LNCAP (cell line): ENCODE measurements around the gene SHLD1.

Experiments
- CTCF ChIP-seq: fragments of 450-650 bp; IDR thresholded peaks from 2 replicates; pipeline ENCODE4 v1.5.1; 2017; ENCODE audit warnings: mild to moderate bottlenecking

The SHLD1 gene

GRCh38 chr20:5745416-5746030, 4.7 kb upstream of the SHLD1 start:
- TF ChIP-seq CTCF, result no peak

GRCh38 chr20:5746064-5746463, 4.1 kb upstream of the SHLD1 start:
- no peak for TF ChIP-seq CTCF

GRCh38 chr20:5748246-5748645, 2.0 kb upstream of the SHLD1 start:
- TF ChIP-seq CTCF, result no peak

- TF ChIP-seq CTCF, result no peak
Observed at GRCh38 chr20:5751856-5752255, 1.7 kb downstream of the SHLD1 start.

GRCh38 chr20:5753814-5754213, 3.6 kb downstream of the SHLD1 start:
- TF ChIP-seq CTCF, result no peak

- TF ChIP-seq CTCF, result no peak
Observed at GRCh38 chr20:5757949-5758348, 7.7 kb downstream of the SHLD1 start.

GRCh38 chr20:5766085-5766764, 16.0 kb downstream of the SHLD1 start:
- TF ChIP-seq CTCF, result no peak
